ENCODE measurements around the gene ZGRF1.

The ZGRF1 gene

GRCh38 chr4:112511093-112511802 lies 125.5 kb downstream of the ZGRF1 start:
- no peak overlapping the region for H3K4me3 ChIP-seq (ENCODE audit: low read depth, low read length)
- no peak for TF ChIP-seq CTCF (conservative IDR thresholded peaks at IDR 0.05; ENCODE audit: low read depth, low read length)
- DNase-seq (ENCODE audit: low read depth): no peak

- H3K4me3 ChIP-seq (ENCODE audit: low read depth, low read length): no peak overlapping the region
- no peak for TF ChIP-seq CTCF (conservative IDR thresholded peaks at IDR 0.05; ENCODE audit: low read depth, low read length)
- DNase-seq (ENCODE audit: low read depth): no peak
Observed at GRCh38 chr4:112510291-112511092, 126.2 kb downstream of the ZGRF1 start.

GRCh38 chr4:112509243-112510141 lies 127.2 kb downstream of the ZGRF1 start:
- no peak for DNase-seq (ENCODE audit: low read depth)
- no peak for TF ChIP-seq CTCF (conservative IDR thresholded peaks at IDR 0.05; ENCODE audit: low read depth, low read length)
- no peak overlapping the region for H3K4me3 ChIP-seq (ENCODE audit: low read depth, low read length)

- DNase-seq (ENCODE audit: low read depth): no peak
Observed at GRCh38 chr4:112508356-112508755, 128.4 kb downstream of the ZGRF1 start.

GRCh38 chr4:112504807-112505206 lies 131.9 kb downstream of the ZGRF1 start:
- no peak for DNase-seq (ENCODE audit: low read depth)
- H3K4me3 ChIP-seq (ENCODE audit: low read depth, low read length): no peak overlapping the region
- no peak for TF ChIP-seq CTCF (conservative IDR thresholded peaks at IDR 0.05; ENCODE audit: low read depth, low read length)

More at GRCh38 chr4:112508356-112508755, 128.4 kb downstream of the ZGRF1 start:
- no peak for TF ChIP-seq CTCF (conservative IDR thresholded peaks at IDR 0.05; ENCODE audit: low read depth, low read length)
- no peak overlapping the region for H3K4me3 ChIP-seq (ENCODE audit: low read depth, low read length)

DNA sequence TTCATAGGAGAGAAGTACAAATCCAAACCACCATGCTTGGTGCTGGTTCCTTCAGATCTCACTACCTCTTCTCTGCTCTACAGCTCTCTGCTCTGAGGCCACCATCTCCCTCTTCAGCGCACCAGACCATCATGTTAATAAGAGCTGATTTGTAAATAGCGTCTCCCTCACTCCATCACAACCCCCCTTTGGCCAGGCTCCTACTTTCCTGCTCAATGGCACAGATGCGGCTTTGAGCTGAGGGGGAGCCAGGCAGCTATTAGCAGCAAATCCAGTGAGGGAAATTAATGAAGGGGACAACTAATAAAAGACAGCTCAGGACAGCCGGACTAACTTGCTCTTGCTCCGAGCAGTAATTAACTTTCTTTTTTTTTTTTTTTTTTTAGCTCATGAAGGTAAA lies 133.8 kb downstream of the ZGRF1 start:
- no peak overlapping the region for H3K4me3 ChIP-seq (ENCODE audit: low read depth, low read length)
- no peak for DNase-seq (ENCODE audit: low read depth)

More for the DNA sequence above, 133.8 kb downstream of the ZGRF1 start:
- TF ChIP-seq CTCF (conservative IDR thresholded peaks at IDR 0.05; ENCODE audit: low read depth, low read length): no peak
